ENCODE results near the gene TBL1X.

GRCh38 chrX:9522378-9523155 lies 57.7 kb downstream of the TBL1X start:
- TF ChIP-seq CTCF (IDR thresholded peaks at IDR 0.05; ENCODE audit: low read depth, low read length), result no peak
- no peak for TF ChIP-seq EZH2phosphoT487 (IDR thresholded peaks at IDR 0.05; ENCODE audit: low read depth)
